ENCODE results near the gene COCH. TPM values are rescaled to one million over a fixed set of nuclear protein-coding genes. Genes with fewer than 3 reads are reported as not detected.

Gene COCH
- total and polyA plus RNA-seq, 4 experiments from 2014 or later = 0.27 to 1.8 TPM; not detected in 2

DNA sequence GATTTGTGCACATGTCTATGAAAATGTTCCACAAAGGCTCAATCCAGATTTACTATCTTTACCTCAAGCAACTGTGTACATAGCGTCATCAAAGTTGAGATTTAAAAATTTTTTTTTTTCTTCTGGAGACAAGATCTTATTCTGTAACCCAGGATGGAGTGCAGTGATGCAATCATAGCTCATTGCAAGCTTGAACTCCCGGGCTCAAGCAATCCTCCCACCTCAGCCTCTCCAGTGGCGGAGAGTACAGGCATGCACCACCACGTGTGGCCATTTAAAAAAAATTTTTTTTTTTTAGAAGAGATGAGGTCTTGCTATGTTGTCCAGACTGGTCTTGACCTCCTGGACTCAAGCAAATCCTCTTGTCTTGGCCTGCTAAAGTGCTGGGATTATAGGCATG is 2.3 kb downstream of the COCH start:
- Histone ChIP-seq H3K27ac (ENCODE audit: low read depth, low read length) (no peak overlapping the region), H3K4me1 (ENCODE audit: insufficient read depth, low read length) (peaks cover 15% of the 10 kb centered on the region), H3K9me3 (ENCODE audit: control insufficient read depth in 1 of 2, low read length in 2 of 2) (no peaks in the 10 kb centered on the region), H3K27me3 (ENCODE audit: insufficient read depth, low read length) (peaks cover 3% of the 10 kb centered on the region), H3K4me3 (ENCODE audit: low read length in 2 of 2) (no peak overlapping the region), H3K36me3 (ENCODE audit: insufficient read depth, low read length) (no peaks in the 10 kb centered on the region)
- Mint-ChIP-seq H3K36me3 (no peaks in the 10 kb centered on the region), H3K4me3 (no peak overlapping the region), H3K4me1 (peaks cover 2 to 17% (median 10%) of the 10 kb centered on the region in 4 donors), H3K27me3 (peaks cover 26 to 27% of the 10 kb centered on the region in 2 donors), H3K9me3 (no peaks in the 10 kb centered on the region), H3K27ac (no peak overlapping the region)
- DNase-seq = no peak
- POLR2A ChIA-PET (ENCODE audit: partially characterized antibody) = no interaction called here
- CTCF ChIA-PET (ENCODE audit: partially characterized antibody) = no interaction called here
- intact Hi-C loops (cut with micrococcal nuclease) = no loop called here

DNA sequence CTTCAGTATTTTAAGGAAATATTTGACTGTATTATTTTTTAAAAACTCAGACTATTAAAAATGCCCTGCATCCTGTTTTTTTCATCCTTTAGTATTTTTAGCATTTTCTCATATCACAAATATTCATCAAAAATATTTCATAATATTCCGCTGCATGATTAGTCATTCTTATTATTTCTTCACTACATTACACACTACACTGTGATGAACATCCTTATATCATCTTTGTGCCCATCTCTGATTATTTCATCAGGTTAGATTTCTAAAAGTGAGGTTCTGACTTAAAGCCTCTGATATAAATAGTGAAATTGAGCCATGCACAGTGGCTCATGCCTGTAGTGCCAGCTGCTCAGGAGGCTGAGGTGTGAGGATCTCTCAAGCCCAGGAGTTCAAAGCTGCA is 8.1 kb downstream of the COCH start:
- Histone ChIP-seq H3K36me3 (ENCODE audit: insufficient read depth, low read length) (no peaks in the 10 kb centered on the region), H3K27ac (ENCODE audit: low read depth, low read length) (no peak overlapping the region), H3K27me3 (ENCODE audit: insufficient read depth, low read length) (no peaks in the 10 kb centered on the region), H3K4me3 (ENCODE audit: low read length in 2 of 2) (no peak overlapping the region), H3K9me3 (ENCODE audit: control insufficient read depth in 1 of 2, low read length in 2 of 2) (no peaks in the 10 kb centered on the region), H3K4me1 (ENCODE audit: insufficient read depth, low read length) (no peaks in the 10 kb centered on the region)
- ChIA-PET CTCF (ENCODE audit: partially characterized antibody) (no interaction called here), POLR2A (ENCODE audit: partially characterized antibody) (no interaction called here)
- Mint-ChIP-seq H3K9me3 (no peaks in the 10 kb centered on the region), H3K27ac (no peak overlapping the region), H3K27me3 (peaks cover 2 to 5% of the 10 kb centered on the region in 2 donors), H3K4me3 (no peak overlapping the region), H3K36me3 (no peaks in the 10 kb centered on the region), H3K4me1 (no peaks in the 10 kb centered on the region)
- DNase-seq = no peak
- intact Hi-C loops (cut with micrococcal nuclease) = no loop called here

DNA sequence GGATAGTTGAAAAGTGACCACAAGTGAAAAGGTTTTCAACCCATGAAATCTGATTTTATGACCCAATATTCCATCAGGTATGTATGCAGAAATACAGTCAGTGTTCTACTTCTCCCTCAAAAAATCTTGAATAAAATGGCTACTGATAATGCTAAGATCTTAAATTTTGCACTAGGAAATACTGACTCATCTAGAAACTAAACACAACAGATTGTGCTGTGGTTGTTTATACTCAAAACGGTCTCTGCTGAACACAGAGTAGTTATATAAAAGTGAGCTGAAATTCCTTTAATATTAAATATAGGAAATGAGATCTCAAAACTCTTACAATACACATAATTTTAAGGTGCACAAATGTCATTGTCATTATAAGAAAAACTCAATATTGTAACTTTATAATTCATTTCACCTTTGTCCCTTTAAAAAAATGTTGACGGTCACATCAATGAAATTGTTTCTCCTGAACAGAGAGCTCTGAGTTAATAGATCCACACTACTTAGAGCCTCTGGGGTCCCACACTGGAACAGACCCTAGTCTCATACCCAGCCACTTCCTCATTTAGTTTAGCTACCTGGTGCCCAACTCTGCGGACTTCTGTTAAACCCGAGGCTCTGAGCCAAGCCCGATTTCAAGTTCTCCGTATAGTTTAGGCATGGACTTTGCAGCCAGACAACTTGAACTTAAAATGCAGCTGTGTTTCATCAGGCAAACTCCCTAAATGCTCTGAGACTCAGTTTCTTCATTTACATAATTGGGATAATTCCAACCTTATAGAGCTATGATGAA is 9.3 kb downstream of the COCH start:
- ChIA-PET POLR2A (ENCODE audit: partially characterized antibody) (no interaction called here), CTCF (ENCODE audit: partially characterized antibody) (no interaction called here)
- intact Hi-C loops (cut with micrococcal nuclease) = no loop called here
- Mint-ChIP-seq H3K4me3 (no peak overlapping the region), H3K4me1 (no peaks in the 10 kb centered on the region), H3K27ac (peak overlapping the region in 1 of 7 donors; percentile 23), H3K36me3 (no peaks in the 10 kb centered on the region), H3K27me3 (no peaks in the 10 kb centered on the region), H3K9me3 (no peaks in the 10 kb centered on the region)
- no peak for DNase-seq
- H3K4me3 ChIP-seq (ENCODE audit: low read length in 2 of 2) = no peak overlapping the region
- H3K4me1 ChIP-seq (ENCODE audit: insufficient read depth, low read length) = no peaks in the 10 kb centered on the region
- H3K9me3 ChIP-seq (ENCODE audit: control insufficient read depth in 1 of 2, low read length in 2 of 2) = no peaks in the 10 kb centered on the region
- H3K27ac ChIP-seq (ENCODE audit: low read depth, low read length) = no peak overlapping the region
- no peaks in the 10 kb centered on the region for H3K27me3 ChIP-seq (ENCODE audit: insufficient read depth, low read length)
- no peaks in the 10 kb centered on the region for H3K36me3 ChIP-seq (ENCODE audit: insufficient read depth, low read length)

DNA sequence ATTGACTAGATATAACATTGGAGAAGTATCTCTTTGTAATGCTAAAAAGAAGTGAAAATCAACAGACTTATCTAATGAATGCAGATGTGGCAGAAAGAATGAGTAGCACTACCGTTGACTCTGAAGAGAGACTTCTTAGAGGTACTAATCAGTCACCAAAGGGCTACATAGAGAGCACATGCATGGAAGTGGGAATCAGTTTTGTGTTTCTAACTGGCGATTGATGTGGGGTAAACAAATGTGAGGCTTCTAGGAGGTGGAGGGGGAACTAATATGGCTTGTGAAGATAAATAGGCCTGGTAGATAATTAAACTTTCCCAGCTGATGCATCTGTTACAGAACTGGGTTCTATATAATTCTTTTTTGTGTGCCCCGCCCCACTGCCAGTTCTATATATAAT is 10.5 kb downstream of the COCH start:
- Histone ChIP-seq H3K4me1 (ENCODE audit: insufficient read depth, low read length) (no peaks in the 10 kb centered on the region), H3K4me3 (ENCODE audit: low read length in 2 of 2) (no peak overlapping the region), H3K9me3 (ENCODE audit: control insufficient read depth in 1 of 2, low read length in 2 of 2) (no peaks in the 10 kb centered on the region), H3K36me3 (ENCODE audit: insufficient read depth, low read length) (no peaks in the 10 kb centered on the region), H3K27me3 (ENCODE audit: insufficient read depth, low read length) (no peaks in the 10 kb centered on the region), H3K27ac (ENCODE audit: low read depth, low read length) (no peak overlapping the region)
- Mint-ChIP-seq H3K4me3 (no peak overlapping the region), H3K36me3 (no peaks in the 10 kb centered on the region), H3K9me3 (no peaks in the 10 kb centered on the region), H3K27ac (no peak overlapping the region), H3K4me1 (no peaks in the 10 kb centered on the region), H3K27me3 (no peaks in the 10 kb centered on the region)
- intact Hi-C loops (cut with micrococcal nuclease) = no loop called here
- CTCF ChIA-PET (ENCODE audit: partially characterized antibody) = no interaction called here
- POLR2A ChIA-PET (ENCODE audit: partially characterized antibody) = no interaction called here
- DNase-seq = no peak

DNA sequence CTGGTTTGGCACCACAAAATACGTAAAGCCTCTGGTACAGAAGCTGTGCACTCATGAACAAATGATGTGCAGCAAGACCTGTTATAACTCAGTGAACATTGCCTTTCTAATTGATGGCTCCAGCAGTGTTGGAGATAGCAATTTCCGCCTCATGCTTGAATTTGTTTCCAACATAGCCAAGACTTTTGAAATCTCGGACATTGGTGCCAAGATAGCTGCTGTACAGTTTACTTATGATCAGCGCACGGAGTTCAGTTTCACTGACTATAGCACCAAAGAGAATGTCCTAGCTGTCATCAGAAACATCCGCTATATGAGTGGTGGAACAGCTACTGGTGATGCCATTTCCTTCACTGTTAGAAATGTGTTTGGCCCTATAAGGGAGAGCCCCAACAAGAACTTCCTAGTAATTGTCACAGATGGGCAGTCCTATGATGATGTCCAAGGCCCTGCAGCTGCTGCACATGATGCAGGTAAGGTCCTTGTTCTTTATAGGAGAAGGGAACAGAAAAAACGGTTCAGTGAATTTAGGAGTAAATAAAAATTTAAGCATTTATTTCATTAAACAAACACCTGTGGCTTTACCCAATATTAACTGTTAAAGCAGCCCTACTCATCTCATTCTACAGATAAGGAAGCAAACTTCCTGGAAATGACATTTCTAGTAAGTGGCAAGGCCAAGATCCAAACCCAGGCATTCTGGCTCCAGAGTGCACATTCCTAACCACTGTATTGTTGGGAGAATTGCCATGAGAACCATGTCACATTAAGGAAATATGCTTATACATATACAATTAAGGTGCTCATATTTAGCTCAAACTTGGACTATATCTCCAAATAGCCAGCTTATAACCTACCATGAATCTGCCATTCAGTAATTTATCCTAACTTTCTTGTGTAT is 11.7 kb downstream of the COCH start:
- no peaks in the 10 kb centered on the region for H3K4me1 ChIP-seq (ENCODE audit: insufficient read depth, low read length)
- no peak for DNase-seq
- no peak overlapping the region for H3K27ac ChIP-seq (ENCODE audit: low read depth, low read length)
- POLR2A ChIA-PET (ENCODE audit: partially characterized antibody) = no interaction called here
- H3K4me3 ChIP-seq (ENCODE audit: low read length in 2 of 2) = no peak overlapping the region
- Mint-ChIP-seq H3K36me3 (no peaks in the 10 kb centered on the region), H3K4me3 (no peak overlapping the region), H3K27me3 (no peaks in the 10 kb centered on the region), H3K4me1 (no peaks in the 10 kb centered on the region), H3K9me3 (no peaks in the 10 kb centered on the region), H3K27ac (no peak overlapping the region)
- no peaks in the 10 kb centered on the region for H3K9me3 ChIP-seq (ENCODE audit: control insufficient read depth in 1 of 2, low read length in 2 of 2)
- intact Hi-C loops (cut with micrococcal nuclease) = no loop called here
- CTCF ChIA-PET (ENCODE audit: partially characterized antibody) = no interaction called here
- H3K36me3 ChIP-seq (ENCODE audit: insufficient read depth, low read length) = no peaks in the 10 kb centered on the region
- no peaks in the 10 kb centered on the region for H3K27me3 ChIP-seq (ENCODE audit: insufficient read depth, low read length)

DNA sequence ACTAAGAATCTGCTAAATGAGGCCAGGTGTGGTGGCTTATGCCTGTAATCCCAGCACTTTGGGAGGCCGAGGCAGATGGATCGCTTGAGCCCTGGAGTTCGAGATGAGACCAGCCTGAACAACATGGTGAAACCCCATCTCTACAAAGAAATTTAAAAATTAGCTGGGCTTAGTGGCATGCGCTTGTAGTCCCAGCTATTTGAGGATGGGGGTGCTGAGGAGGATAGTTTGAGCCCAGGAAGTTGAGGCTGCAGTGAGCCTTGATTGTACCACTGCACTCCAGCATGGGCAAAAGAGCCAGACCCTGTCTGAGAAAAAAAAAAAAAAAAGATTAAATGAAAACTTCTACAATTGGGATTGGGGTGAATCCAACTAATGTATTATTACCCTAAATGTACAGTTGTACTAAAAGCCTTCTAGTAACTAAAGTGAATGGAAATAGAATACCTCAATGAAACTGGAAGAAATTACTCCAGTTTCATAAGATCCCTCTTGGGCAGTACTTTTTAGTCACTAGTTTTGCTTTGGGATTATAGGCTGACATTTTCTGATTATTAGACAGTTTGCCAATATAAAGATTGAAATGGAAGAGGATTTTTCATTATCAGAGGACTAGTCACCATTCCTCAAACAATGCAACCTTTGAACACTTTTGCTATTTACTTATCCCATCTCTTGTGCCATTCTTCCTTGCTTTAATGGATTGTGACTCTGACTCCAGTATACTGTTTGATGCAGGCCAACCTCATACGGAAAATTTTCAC is 14.3 kb downstream of the COCH start:
- Mint-ChIP-seq H3K27ac (peak overlapping the region in 5 of 7 donors; percentile 0 to 77 (median 37)), H3K27me3 (no peaks in the 10 kb centered on the region), H3K4me3 (no peak overlapping the region), H3K36me3 (peaks cover 0 to 3% of the 10 kb centered on the region in 2 donors), H3K9me3 (no peaks in the 10 kb centered on the region), H3K4me1 (no peaks in the 10 kb centered on the region)
- Histone ChIP-seq H3K36me3 (ENCODE audit: insufficient read depth, low read length) (peaks cover 4% of the 10 kb centered on the region), H3K27ac (ENCODE audit: low read depth, low read length) (no peak overlapping the region), H3K4me3 (ENCODE audit: low read length in 2 of 2) (no peak overlapping the region), H3K4me1 (ENCODE audit: insufficient read depth, low read length) (no peaks in the 10 kb centered on the region), H3K9me3 (ENCODE audit: control insufficient read depth in 1 of 2, low read length in 2 of 2) (no peaks in the 10 kb centered on the region), H3K27me3 (ENCODE audit: insufficient read depth, low read length) (no peaks in the 10 kb centered on the region)
- ChIA-PET CTCF (ENCODE audit: partially characterized antibody) (interaction anchor here (1.7 kb wide), 1 partner anchor 10 kb away, joined by 5 read pairs; no protein-coding TSS in a partner anchor), POLR2A (ENCODE audit: partially characterized antibody) (no interaction called here)
- intact Hi-C loops (cut with micrococcal nuclease) = no loop called here
- DNase-seq = no peak

DNA sequence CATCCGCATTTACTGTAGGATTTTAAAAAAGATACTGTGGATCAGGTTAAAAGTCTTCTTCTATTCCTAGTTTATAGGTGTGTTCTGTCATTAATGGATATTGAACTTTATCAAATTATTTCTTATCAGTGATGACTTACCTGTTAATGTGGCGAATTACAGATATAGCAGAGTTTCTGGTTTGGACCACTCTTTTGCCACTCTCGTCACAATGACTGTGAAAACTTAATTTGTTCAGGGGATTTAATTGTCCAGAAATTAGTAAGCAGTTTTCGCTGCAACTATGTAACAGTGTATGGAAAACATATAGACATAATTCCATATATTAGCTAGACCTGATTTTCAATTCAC is 14.9 kb downstream of the COCH start:
- no peak overlapping the region for H3K27ac ChIP-seq (ENCODE audit: low read depth, low read length)
- no peaks in the 10 kb centered on the region for H3K4me1 ChIP-seq (ENCODE audit: insufficient read depth, low read length)
- ChIA-PET CTCF (ENCODE audit: partially characterized antibody) (no interaction called here), POLR2A (ENCODE audit: partially characterized antibody) (no interaction called here)
- no peak overlapping the region for H3K4me3 Mint-ChIP-seq
- peaks cover 4% of the 10 kb centered on the region for H3K36me3 ChIP-seq (ENCODE audit: insufficient read depth, low read length)
- H3K4me3 ChIP-seq (ENCODE audit: low read length in 2 of 2) = no peak overlapping the region
- no peaks in the 10 kb centered on the region for H3K27me3 ChIP-seq (ENCODE audit: insufficient read depth, low read length)
- H3K9me3 Mint-ChIP-seq = no peaks in the 10 kb centered on the region
- no peaks in the 10 kb centered on the region for H3K27me3 Mint-ChIP-seq
- peaks cover under 1 to 3% of the 10 kb centered on the region in 2 donors for H3K36me3 Mint-ChIP-seq
- H3K4me1 Mint-ChIP-seq = no peaks in the 10 kb centered on the region
- intact Hi-C loops (cut with micrococcal nuclease) = no loop called here
- no peaks in the 10 kb centered on the region for H3K9me3 ChIP-seq (ENCODE audit: control insufficient read depth in 1 of 2, low read length in 2 of 2)
- peak overlapping the region in 4 of 7 donors; percentile 0 to 77 (median 40) for H3K27ac Mint-ChIP-seq
- no peak for DNase-seq

All from CD4-positive, alpha-beta memory T cell (primary cell).